NCI-H2107 treated with DMSO at 0.1 percent for 48 hours (cell line): ENCODE results near the gene ATXN7L1.

ENCODE experiments used
- DNase-seq: peaks from one replicate; lab custom pipeline; 2025; ENCODE audit not compliant: unreplicated experiment; lab: John Stamatoyannopoulos, UW

Gene ATXN7L1

DNA sequence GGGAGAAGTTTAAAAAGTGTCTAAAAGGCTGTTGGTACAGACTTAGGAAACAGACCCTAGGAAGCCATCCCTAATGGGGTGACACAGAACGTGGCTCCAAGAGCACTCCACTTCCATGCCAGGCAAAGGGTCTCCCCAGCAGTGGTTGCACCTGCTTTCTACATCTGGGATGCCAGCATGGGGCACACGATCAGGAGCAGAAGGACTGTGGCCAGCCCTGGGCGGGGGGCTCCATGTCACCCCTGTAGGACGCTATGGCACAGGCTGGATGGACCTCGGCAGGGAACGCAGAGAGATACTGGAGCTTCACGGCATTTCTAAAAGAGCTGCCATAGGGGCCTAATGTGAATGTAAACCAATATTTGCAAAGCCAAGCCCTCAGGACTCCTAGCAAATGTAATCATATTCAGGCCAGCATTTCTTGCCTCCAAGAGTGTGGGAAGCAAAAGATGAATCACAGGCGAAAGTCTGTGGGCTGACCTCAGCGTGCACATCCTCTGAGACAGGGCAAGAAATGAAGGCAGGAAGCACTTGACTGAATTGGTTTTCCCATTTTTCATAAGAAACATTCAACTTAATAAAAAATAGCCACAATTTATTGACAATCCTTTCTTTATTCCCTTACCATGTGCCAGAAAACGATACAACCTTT, 93.9 kb downstream of the ATXN7L1 start:
- DNase-seq = no peak

- no peak for DNase-seq
These were observed 96.3 kb downstream of the ATXN7L1 start for GRCh38 chr7:105779856-105780780.

- no peak for DNase-seq
These were observed 97.4 kb downstream of the ATXN7L1 start for GRCh38 chr7:105778956-105779355.

DNA sequence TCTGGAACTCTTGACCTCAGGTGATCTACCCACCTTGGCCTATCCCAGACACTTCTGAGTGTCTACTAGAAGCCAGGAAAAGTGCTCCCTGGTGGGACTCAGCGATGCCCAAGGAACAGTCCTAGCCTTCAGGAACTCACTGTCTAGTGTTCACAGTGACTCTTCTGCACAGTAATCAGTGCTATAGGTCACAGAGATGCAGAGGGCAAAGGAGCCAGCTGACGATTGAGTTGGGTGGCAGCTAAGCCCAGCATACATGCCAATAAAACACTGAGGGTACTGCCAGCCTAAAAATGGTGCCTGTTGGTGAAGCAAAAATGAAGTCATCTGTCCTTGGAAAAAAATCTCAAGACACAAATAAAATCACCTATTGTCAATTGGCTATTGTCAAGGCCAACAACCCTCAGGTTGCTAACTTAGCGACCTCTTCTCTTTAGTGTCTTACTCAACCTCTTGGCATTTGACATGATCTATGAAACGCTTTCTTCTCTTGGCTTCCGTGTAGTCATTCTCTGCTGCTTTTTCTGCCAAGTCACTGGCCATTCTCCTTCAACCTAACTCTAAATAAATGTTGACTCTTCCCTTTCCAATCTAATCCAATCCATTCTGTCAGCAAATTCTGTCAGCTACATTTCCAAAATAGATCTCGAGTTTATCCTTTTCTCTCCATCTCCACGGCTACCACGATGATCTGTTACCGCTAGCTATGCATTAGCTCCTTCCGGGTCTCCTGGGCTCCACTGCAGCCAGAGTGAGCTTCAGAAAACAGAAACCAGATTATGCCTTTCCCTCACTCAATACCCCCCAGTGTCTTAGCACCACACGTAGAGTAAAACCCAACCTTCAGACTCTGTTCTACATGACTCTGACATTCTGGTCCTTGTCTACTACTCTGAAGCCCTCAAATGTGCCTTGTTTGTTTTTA, 99.2 kb downstream of the ATXN7L1 start:
- DNase-seq = no peak

GRCh38 chr7:105776068-105776790, 100.2 kb downstream of the ATXN7L1 start:
- no peak for DNase-seq

- DNase-seq = no peak
These were observed 100.8 kb downstream of the ATXN7L1 start for GRCh38 chr7:105775580-105775979.

GRCh38 chr7:105773030-105773460, 103.4 kb downstream of the ATXN7L1 start:
- DNase-seq = peak; percentile 89

DNA sequence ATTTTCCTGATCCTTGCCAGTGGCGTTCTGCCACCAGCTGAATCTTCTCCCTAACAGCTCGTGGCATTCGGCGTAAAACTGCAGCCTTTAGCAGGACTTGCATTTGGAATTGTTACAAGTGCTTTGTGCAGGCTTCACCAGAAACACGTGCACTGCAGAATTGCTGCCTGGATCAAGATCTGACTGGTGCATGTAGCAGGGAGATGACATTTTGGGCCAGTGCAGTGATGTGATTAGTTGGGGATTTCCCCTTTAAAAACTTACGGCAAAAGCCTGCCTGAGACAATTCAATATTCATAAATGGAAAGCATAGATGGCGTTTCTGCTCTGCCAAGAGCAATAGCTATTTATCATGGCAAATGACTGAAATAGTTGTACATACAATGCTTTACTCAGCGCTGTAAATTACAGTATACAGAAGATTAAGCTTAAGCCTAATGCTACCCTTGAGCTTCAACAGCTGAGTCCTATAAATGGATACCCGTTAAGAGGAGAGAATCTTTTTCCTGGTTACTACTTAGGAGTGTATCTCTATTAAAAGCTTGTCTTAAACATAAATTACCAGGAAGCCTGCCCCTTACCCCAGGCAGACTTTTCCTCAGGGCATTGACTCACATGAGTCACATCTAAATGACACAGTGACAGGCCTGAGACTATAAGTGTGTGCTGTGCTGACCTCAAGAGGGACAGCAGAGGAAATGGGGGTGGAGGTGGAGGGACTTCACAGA, 106.3 kb downstream of the ATXN7L1 start:
- DNase-seq = no peak

- DNase-seq = no peak
These were observed 107.4 kb downstream of the ATXN7L1 start for GRCh38 chr7:105768898-105769507.

GRCh38 chr7:105768117-105768516, 108.3 kb downstream of the ATXN7L1 start:
- DNase-seq = no peak

DNA sequence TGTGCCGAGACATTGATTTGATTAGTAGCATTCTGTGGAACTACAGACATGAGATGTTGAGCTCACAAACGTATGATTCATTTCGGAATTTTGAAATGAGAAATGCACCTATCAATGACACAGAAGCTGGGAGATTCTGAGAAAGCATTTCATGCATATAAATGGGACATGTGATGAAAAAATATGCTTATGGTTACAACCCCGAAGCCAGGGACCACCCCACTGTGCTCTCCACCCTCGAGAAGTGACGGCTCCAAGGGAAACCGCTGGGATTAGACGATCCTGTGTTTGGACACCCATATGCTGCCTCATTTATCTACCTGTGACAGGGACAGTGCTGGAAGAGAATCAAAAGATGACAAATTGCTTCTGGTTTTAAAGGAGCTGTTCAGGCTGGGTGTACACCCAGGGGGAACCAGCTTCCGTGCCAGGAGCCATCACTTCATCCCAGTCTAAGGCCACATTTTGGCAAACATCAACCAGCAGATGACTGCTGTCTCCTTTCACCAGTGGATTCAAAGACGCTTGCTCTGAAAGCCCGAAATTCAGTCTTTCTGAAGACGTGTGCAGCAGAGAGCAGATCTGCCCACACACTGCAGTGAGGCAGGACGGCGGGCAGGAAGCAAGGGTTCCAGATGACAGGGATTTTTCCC, 109.9 kb downstream of the ATXN7L1 start:
- no peak for DNase-seq

- DNase-seq = no peak
These were observed 110.6 kb downstream of the ATXN7L1 start for GRCh38 chr7:105765846-105766245.

GRCh38 chr7:105764506-105764905, 111.9 kb downstream of the ATXN7L1 start:
- no peak for DNase-seq

- DNase-seq = no peak
These were observed 115.6 kb downstream of the ATXN7L1 start for GRCh38 chr7:105760551-105761447.

GRCh38 chr7:105759670-105760550, 116.5 kb downstream of the ATXN7L1 start:
- peak; percentile 76 for DNase-seq

GRCh38 chr7:105756367-105756766, 120.0 kb downstream of the ATXN7L1 start:
- no peak for DNase-seq
